HL-60 (cell line): ENCODE results near the gene SORCS1.

Experiments used
- DNase-seq, 2 experiments: peaks; one replicate each; pipeline ENCODE4 v3.0.0-alpha.2; 2010 to 2020; ENCODE audit warnings: low read depth in 1 of 2, low spot score in 1 of 2
- H3K27ac ChIP-seq: fragments of 250-450 bp; sonication (Bioruptor Pico); replicated peaks from 2 replicates; pipeline ENCODE4 v1.5.1; 2020; ENCODE audit warnings: mild to moderate bottlenecking, moderate library complexity
- H3K27me3 ChIP-seq: fragments of 250-450 bp; sonication (Bioruptor Pico); 2 replicates; pipeline ENCODE4 v1.5.1; 2021; ENCODE audit warnings: mild to moderate bottlenecking, moderate library complexity; ENCODE audit not compliant: insufficient read depth, poor library complexity, severe bottlenecking
- H3K4me3 ChIP-seq: replicated peaks from 2 replicates; pipeline ENCODE4 v1.5.1; 2011; ENCODE audit warnings: mild to moderate bottlenecking, control low read depth, low read length; ENCODE audit not compliant: insufficient read depth
- GABPA ChIP-seq: IDR thresholded peaks from 2 replicates; pipeline ENCODE4 v1.6.1; 2012; ENCODE audit warnings: low read depth
- POLR2AphosphoS5 ChIP-seq: IDR thresholded peaks from 2 replicates; pipeline ENCODE4 v1.6.1; 2012; ENCODE audit warnings: low read depth
- SPI1 ChIP-seq: IDR thresholded peaks from 2 replicates; pipeline ENCODE4 v1.6.1; 2012; ENCODE audit warnings: low read depth, mild to moderate bottlenecking, borderline replicate concordance
- TF ChIP-seq, protein P1 (sequence below): IDR thresholded peaks from one replicate; pipeline ENCODE4 v1.5.1; 2011; ENCODE audit warnings: low read length, control low read depth, inconsistent platforms; ENCODE audit not compliant: insufficient read depth
- TF ChIP-seq, protein P2 (sequence below): IDR thresholded peaks from 2 replicates; pipeline ENCODE4 v1.6.1; 2012; ENCODE audit warnings: low read depth; ENCODE audit not compliant: insufficient replicate concordance

SORCS1 gene

DNA sequence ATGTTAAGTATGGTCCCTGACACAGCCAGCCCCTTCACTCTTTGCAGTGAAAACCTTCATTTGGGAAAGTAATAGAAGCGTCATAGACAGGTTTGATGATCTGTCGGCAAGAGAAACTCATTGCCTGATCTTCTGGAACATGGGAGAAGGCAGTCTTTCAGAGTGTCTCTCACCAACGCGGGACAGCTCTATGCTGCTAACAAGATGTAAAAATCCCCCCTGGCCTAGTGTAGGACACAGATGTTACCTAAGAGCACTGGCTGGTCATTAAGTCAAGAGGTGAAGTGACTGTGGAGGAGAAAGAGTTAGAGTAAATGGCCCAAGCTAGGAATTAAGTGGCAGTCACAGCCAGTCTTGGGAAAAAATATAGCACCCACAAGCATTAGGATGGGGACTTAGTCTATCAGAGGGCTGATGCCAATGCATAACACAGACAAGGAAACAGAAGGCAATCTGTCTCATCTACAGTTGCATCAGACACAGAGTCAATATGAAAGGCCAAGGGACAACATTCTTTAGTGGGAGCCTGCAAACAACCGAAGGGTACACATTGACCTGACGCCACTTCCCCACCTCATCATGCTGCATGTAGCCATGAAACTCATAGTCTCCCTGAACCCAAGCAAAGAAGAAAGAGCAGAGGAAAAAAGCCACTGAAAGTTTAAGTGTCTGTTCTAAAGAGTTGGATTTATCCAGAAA lies 69.5 kb downstream of the SORCS1 start:
- Histone ChIP-seq H3K27me3 (no peaks in the 10 kb centered on the region), H3K4me3 (no peak overlapping the region), H3K27ac (no peak overlapping the region)
- no peak for DNase-seq
- TF ChIP-seq, protein P1, sequence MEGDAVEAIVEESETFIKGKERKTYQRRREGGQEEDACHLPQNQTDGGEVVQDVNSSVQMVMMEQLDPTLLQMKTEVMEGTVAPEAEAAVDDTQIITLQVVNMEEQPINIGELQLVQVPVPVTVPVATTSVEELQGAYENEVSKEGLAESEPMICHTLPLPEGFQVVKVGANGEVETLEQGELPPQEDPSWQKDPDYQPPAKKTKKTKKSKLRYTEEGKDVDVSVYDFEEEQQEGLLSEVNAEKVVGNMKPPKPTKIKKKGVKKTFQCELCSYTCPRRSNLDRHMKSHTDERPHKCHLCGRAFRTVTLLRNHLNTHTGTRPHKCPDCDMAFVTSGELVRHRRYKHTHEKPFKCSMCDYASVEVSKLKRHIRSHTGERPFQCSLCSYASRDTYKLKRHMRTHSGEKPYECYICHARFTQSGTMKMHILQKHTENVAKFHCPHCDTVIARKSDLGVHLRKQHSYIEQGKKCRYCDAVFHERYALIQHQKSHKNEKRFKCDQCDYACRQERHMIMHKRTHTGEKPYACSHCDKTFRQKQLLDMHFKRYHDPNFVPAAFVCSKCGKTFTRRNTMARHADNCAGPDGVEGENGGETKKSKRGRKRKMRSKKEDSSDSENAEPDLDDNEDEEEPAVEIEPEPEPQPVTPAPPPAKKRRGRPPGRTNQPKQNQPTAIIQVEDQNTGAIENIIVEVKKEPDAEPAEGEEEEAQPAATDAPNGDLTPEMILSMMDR: no peak
- TF ChIP-seq, protein P2, sequence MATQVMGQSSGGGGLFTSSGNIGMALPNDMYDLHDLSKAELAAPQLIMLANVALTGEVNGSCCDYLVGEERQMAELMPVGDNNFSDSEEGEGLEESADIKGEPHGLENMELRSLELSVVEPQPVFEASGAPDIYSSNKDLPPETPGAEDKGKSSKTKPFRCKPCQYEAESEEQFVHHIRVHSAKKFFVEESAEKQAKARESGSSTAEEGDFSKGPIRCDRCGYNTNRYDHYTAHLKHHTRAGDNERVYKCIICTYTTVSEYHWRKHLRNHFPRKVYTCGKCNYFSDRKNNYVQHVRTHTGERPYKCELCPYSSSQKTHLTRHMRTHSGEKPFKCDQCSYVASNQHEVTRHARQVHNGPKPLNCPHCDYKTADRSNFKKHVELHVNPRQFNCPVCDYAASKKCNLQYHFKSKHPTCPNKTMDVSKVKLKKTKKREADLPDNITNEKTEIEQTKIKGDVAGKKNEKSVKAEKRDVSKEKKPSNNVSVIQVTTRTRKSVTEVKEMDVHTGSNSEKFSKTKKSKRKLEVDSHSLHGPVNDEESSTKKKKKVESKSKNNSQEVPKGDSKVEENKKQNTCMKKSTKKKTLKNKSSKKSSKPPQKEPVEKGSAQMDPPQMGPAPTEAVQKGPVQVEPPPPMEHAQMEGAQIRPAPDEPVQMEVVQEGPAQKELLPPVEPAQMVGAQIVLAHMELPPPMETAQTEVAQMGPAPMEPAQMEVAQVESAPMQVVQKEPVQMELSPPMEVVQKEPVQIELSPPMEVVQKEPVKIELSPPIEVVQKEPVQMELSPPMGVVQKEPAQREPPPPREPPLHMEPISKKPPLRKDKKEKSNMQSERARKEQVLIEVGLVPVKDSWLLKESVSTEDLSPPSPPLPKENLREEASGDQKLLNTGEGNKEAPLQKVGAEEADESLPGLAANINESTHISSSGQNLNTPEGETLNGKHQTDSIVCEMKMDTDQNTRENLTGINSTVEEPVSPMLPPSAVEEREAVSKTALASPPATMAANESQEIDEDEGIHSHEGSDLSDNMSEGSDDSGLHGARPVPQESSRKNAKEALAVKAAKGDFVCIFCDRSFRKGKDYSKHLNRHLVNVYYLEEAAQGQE: no peak
- TF ChIP-seq GABPA: no peak
- TF ChIP-seq POLR2AphosphoS5: no peak

DNA sequence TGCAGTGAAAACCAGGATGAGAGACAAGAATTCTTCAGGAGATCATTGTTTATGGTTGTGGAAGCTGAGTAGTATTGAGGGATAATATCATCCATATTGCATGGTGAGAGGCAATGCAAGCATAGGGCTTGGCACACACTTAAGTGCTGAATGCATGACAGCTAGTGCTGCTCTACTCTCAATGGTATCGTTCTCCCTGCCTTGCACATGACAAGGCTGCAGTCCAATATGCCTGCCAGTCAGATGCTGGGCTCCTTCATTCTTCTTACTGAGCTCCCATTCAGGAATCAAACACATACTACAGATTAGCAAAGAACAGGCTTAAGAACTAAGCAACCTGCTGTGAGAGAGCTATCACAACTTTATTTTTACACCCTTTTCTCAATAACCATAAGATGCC lies 72.2 kb downstream of the SORCS1 start:
- Histone ChIP-seq H3K4me3 (no peak overlapping the region), H3K27me3 (no peaks in the 10 kb centered on the region), H3K27ac (no peak overlapping the region)
- TF ChIP-seq GABPA: no peak
- no peak for TF ChIP-seq SPI1
- TF ChIP-seq, protein P2: no peak
- TF ChIP-seq, protein P1: no peak
- no peak for TF ChIP-seq POLR2AphosphoS5
- DNase-seq: no peak

DNA sequence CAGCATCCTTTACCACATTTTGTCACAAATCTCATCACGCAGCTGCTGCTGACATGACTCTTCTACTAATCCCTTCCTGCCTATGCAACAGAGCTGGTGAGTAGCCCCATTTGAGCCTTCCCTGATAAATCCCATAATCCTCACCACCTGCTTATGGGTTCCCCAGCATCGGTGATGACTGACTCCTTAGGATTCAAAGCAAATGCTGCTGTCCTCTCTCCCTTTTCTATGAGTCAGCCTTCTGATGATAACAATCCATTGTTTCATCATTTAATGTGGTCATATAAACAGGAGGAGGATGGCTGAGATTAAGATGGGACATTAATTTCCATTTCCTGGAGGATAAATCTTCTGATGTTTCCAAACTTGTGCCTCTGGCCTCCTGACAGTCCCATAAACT lies 73.4 kb downstream of the SORCS1 start:
- DNase-seq: no peak
- TF ChIP-seq GABPA: no peak
- TF ChIP-seq SPI1: no peak
- no peak overlapping the region for H3K27ac ChIP-seq

DNA sequence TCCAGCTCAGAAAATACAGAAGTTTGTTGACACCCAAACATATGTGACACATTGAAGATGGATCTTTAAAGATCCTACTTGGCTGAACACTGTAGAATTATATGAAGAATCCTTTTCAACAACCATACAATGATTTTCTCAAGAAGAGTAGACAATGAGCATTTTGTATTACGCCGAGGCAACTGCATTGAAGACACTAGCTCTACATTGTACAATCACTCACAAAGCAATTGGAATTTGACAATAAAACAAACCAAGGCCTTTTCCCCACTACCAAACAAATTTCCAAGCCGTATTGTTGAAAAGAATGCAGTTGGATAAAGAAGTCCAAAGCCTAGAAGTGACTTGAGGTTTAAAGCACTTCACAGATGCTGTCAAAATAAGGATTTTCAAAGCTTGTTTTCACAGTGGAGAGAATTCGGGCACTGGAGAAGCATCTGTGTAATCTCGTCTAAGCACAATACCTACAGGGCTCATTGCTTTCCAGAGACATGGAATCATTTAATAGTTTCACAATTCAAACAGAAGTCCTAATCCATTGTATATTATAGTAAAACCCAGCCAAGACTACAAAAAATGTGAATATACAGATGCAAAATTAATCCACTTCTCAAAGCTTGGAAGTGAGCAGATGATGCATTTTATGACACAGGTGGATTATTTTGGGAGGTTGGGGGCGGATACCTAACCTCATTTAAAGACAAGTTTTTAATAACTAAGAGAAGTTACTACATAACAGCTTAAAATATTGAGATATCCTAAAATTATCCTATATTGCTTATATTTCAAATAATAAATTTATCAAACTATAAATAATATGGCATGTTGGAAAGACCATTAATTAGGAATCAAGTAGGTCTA lies 78.6 kb downstream of the SORCS1 start:
- TF ChIP-seq, protein P1: no peak
- TF ChIP-seq, protein P2: no peak
- TF ChIP-seq SPI1 (no peak), GABPA (no peak), POLR2AphosphoS5 (no peak)
- H3K4me3 ChIP-seq: no peak overlapping the region
- H3K27me3 ChIP-seq: no peaks in the 10 kb centered on the region
- no peak for DNase-seq
- no peak overlapping the region for H3K27ac ChIP-seq

More for the DNA sequence above, 73.4 kb downstream of the SORCS1 start:
- H3K4me3 ChIP-seq: no peak overlapping the region
- no peaks in the 10 kb centered on the region for H3K27me3 ChIP-seq
